ENCODE results near the gene CAPN8.

The CAPN8 gene

DNA sequence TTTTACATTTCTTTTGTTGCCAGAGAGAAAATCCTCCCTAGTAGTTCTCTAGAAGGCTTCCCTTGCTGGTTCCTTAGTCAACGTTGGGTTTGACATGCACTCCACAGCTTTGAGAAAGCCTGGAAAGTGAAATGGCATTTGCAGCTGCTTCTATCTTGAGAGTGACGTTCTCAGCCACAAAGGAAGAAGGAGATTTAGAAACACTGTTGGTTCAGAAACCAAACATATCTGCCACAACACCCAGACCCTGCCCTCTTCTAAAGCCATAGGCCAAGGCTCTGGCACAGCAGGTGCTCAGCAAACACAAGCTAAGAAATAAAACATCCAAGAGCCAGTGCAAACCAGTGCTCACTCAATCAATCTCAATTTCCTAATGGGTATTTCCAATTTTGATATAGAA lies 150.9 kb downstream of the CAPN8 start:
- CTCF ChIA-PET = interaction anchor here (0.6 kb wide), 1 partner anchor 85 kb away, joined by 3 read pairs; no protein-coding TSS in a partner anchor
- no peak for DNase-seq (ENCODE audit: low spot score)
- TF ChIP-seq, protein P1, sequence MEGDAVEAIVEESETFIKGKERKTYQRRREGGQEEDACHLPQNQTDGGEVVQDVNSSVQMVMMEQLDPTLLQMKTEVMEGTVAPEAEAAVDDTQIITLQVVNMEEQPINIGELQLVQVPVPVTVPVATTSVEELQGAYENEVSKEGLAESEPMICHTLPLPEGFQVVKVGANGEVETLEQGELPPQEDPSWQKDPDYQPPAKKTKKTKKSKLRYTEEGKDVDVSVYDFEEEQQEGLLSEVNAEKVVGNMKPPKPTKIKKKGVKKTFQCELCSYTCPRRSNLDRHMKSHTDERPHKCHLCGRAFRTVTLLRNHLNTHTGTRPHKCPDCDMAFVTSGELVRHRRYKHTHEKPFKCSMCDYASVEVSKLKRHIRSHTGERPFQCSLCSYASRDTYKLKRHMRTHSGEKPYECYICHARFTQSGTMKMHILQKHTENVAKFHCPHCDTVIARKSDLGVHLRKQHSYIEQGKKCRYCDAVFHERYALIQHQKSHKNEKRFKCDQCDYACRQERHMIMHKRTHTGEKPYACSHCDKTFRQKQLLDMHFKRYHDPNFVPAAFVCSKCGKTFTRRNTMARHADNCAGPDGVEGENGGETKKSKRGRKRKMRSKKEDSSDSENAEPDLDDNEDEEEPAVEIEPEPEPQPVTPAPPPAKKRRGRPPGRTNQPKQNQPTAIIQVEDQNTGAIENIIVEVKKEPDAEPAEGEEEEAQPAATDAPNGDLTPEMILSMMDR (conservative IDR thresholded peaks at IDR 0.05; ENCODE audit: low read depth) = no peak
- no peak overlapping the region for H3K27ac ChIP-seq
- POLR2A ChIA-PET (ENCODE audit: low non-redundant PET) = no interaction called here

DNA sequence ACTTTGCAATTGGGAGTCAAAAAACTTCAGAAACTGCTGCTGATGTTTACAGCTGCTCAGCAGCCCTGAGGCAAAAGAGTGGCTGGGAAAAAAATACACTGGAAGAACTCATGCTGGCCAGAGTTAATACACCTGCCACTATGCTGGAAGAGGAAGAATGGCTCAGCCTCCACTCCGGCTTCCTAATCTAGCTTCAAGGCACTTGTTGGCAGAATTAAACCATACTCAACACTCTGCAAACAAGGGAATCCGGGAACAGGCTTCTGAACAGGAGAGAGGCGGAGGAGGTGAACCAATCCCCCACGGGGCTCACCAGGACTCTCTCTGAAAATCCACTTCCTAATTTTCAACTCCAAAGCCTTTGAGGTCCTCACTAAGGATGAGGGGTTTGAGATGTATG lies 152.2 kb downstream of the CAPN8 start:
- TF ChIP-seq, protein P1 (conservative IDR thresholded peaks at IDR 0.05; ENCODE audit: low read depth) = no peak
- CTCF ChIA-PET = interaction anchor here (0.6 kb wide), 1 partner anchor 124 kb away, joined by 3 read pairs; no protein-coding TSS in a partner anchor
- no peak overlapping the region for H3K27ac ChIP-seq
- DNase-seq (ENCODE audit: low spot score) = no peak
- POLR2A ChIA-PET (ENCODE audit: low non-redundant PET) = no interaction called here

DNA sequence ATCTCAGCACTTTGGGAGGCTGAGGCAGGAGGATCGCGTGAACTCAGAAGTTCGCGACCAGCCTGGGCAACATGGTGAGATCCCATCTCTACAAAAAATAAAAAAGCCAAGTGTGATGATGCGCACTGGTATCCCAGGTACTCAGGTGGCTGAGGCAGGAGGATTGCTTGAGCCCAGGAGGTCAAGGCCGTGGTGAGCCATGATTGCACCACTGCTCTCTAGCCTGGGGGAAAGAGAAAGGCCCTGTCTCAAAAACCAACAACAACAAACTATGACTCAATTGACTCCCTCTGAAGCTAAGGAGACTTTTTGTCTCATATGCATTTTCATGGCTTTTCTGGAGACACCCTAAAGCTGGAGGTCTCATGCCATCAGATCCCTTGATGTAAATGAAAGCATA lies 153.4 kb downstream of the CAPN8 start:
- POLR2A ChIA-PET (ENCODE audit: low non-redundant PET) = no interaction called here
- H3K27ac ChIP-seq = no peak overlapping the region
- DNase-seq (ENCODE audit: low spot score) = no peak
- TF ChIP-seq, protein P1 (conservative IDR thresholded peaks at IDR 0.05; ENCODE audit: low read depth) = no peak
- CTCF ChIA-PET = interaction anchor here (0.6 kb wide), 1 partner anchor 849 kb away, joined by 3 read pairs; no protein-coding TSS in a partner anchor

DNA sequence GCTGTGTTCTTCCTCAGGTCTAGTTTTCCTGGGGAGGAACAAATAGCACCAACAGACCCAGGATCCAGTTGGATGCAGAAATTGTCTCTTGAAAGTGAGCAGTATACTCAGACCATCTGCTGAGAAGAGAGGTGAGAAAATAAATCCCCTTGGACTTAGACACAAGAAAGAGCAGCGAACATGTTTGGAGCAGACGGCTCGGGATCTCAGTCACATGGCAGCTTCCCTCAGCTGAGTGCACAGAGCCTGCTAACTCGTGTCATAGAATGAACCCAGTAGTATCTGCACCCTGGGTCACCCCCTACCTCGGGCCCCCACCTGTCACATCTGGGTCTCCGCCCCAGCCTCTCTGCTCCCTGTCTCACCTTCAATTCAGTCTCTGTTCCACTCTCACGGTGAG lies 156.7 kb downstream of the CAPN8 start:
- H3K27ac ChIP-seq = no peak overlapping the region
- no peak for DNase-seq (ENCODE audit: low spot score)
- TF ChIP-seq, protein P1 (conservative IDR thresholded peaks at IDR 0.05; ENCODE audit: low read depth) = no peak
- ChIA-PET POLR2A (ENCODE audit: low non-redundant PET) (no interaction called here), CTCF (interaction anchor here (0.5 kb wide), 1 partner anchor 213 kb away, joined by 3 read pairs; no protein-coding TSS in a partner anchor)

DNA sequence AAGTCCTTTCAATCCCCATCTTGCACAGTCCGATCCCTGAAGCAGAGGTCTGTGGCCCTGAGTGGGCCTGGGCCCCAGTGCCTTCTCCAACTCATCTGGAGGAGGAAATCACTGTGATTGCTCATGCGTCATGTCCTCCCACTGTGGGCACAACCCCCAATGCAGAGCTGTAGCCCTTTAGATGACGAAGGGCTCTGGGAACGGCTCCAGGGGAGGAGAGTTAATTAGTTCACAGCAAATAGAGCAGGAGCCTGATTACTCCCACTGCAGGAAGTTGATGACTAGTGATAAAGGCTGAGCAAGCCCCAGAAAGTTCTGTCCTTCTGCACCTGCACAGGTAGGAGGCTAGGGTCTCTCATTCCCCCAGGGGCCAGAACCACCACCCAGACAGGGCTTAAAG lies 160.8 kb downstream of the CAPN8 start:
- DNase-seq (ENCODE audit: low spot score) = peak; percentile 92
- CTCF ChIA-PET = interaction anchor here (0.6 kb wide), 1 partner anchor 1116 kb away, joined by 3 read pairs; no protein-coding TSS in a partner anchor
- POLR2A ChIA-PET (ENCODE audit: low non-redundant PET) = no interaction called here

DNA sequence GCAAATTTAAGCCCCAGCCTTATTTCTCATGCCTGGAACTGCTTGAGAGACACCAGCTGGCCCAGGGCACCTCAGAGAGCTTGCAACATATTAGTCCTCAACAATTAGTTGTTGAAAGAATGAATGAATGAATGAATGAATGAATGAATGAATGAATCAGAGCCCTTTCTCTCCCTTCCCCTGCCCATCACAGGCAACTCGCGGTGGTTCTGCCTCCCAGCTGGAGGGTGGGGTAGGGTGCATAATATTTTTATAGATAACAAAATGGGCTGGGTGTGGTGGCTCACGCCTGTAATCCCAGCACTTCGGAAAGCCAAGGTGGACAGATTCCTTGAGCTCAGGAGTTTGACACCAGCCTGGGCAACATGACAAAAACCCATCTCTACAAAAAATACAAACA lies 162.2 kb downstream of the CAPN8 start:
- POLR2A ChIA-PET (ENCODE audit: low non-redundant PET) = no interaction called here
- TF ChIP-seq, protein P1 (conservative IDR thresholded peaks at IDR 0.05; ENCODE audit: low read depth) = no peak
- CTCF ChIA-PET = no interaction called here
- DNase-seq (ENCODE audit: low spot score) = no peak
- H3K27ac ChIP-seq = no peak overlapping the region

More for the DNA sequence above, 160.8 kb downstream of the CAPN8 start:
- H3K27ac ChIP-seq = peak overlapping the region; percentile 57
- TF ChIP-seq, protein P1 (conservative IDR thresholded peaks at IDR 0.05; ENCODE audit: low read depth) = no peak

Data from RWPE1 (cell line).